T-helper 2 cell (primary cell): Measurements from ENCODE around the gene AP3B2.

Source experiments
- DNase-seq, 5 experiments: peaks; one replicate each; pipeline versions ENCODE4 v3.0.0 to v3.0.0-alpha.2; 2012 to 2022

Gene AP3B2

GRCh38 chr15:82692171-82692570 lies 17.5 kb downstream of the AP3B2 start:
- no peak for DNase-seq

- DNase-seq, result no peak
Observed at GRCh38 chr15:82689147-82689546, 20.5 kb downstream of the AP3B2 start.

GRCh38 chr15:82688691-82689090 lies 21.0 kb downstream of the AP3B2 start:
- no peak for DNase-seq

GRCh38 chr15:82681371-82681770 lies 28.3 kb downstream of the AP3B2 start:
- DNase-seq, result no peak

- DNase-seq, result peak; percentile 47 to 81 (median 71)
Observed at GRCh38 chr15:82680200-82681102, 29.2 kb downstream of the AP3B2 start.

- DNase-seq, result no peak
Observed at GRCh38 chr15:82679626-82680199, 30.0 kb downstream of the AP3B2 start.

- DNase-seq, result no peak
Observed at GRCh38 chr15:82677720-82678323, 31.9 kb downstream of the AP3B2 start.

GRCh38 chr15:82674873-82675272 lies 34.8 kb downstream of the AP3B2 start:
- DNase-seq, result no peak

GRCh38 chr15:82670699-82671098 lies 39.0 kb downstream of the AP3B2 start:
- DNase-seq, result no peak

GRCh38 chr15:82666606-82667005 lies 43.1 kb downstream of the AP3B2 start:
- DNase-seq, result no peak

- DNase-seq, result no peak
Observed at GRCh38 chr15:82664021-82664420, 45.7 kb downstream of the AP3B2 start.

- DNase-seq, result peak in 3 of 5 experiments; percentile 21 to 41 (median 24)
Observed at GRCh38 chr15:82663186-82663600, 46.5 kb downstream of the AP3B2 start.

GRCh38 chr15:82662641-82663040 lies 47.0 kb downstream of the AP3B2 start:
- no peak for DNase-seq

GRCh38 chr15:82660378-82660777 lies 49.3 kb downstream of the AP3B2 start:
- no peak for DNase-seq

- no peak for DNase-seq
Observed at GRCh38 chr15:82656641-82657266, 52.9 kb downstream of the AP3B2 start.

- no peak for DNase-seq
Observed at GRCh38 chr15:82655606-82656005, 54.1 kb downstream of the AP3B2 start.

- DNase-seq, result no peak
Observed at GRCh38 chr15:82653483-82654168, 56.0 kb downstream of the AP3B2 start.

- DNase-seq, result no peak
Observed at GRCh38 chr15:82651708-82652107, 58.0 kb downstream of the AP3B2 start.

GRCh38 chr15:82650046-82650670 lies 59.5 kb downstream of the AP3B2 start:
- no peak for DNase-seq

GRCh38 chr15:82649226-82649999 lies 60.3 kb downstream of the AP3B2 start:
- DNase-seq, result no peak
